GM21423 (cell line): ENCODE results near the gene PA2G4.
"Not testable (repeated sequence)": the region's sequence is repeated elsewhere in the genome, so short reads cannot be mapped to it uniquely, and the experiment has no call there.

Experiments
- ATAC-seq: cut with Tn5 transposase; IDR thresholded peaks from one replicate; pipeline ENCODE4 v1.9.1; 2021; ENCODE audit warnings: mild to moderate bottlenecking, moderate library complexity; ENCODE audit not compliant: unreplicated experiment

PA2G4 gene

DNA sequence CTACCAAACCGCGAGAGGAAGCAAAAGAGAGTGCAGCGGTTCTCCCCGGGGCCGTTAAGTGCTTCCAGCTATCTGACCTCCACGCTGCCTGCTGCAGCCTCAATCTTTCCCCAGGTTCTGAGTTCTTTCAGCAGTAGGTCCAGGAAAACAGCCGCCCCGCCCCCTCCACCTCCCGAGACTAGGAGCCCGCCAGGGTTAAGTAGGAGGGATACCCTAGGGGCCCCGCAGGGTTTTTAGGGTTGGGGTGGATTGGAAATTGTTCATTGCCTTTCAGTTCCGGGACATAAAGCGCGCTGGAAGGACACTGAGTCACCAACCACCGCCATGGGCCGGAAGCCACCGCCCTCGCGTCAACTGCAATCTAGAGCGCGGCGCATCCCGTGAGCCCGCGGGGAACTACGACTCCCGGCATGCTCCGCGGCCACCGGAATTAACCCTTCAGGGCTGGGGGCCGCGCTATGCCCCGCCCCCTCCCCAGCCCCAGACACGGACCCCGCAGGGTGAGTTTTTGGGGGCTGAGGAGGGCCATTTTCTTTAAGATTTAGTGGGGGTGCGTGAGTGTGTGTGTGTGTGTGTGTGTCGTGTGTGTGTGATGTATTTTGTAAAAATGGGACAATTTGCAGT, 47.9 kb downstream of the PA2G4 start, which contains the start of gene MYL6B:
Gene MYL6B, plus strand, starts transcription at position 456 of the 624 bp plus-strand sequence. CDS start 1,332 bp downstream, outside the sequence.
- peak; percentile 90 for ATAC-seq

GRCh38 chr12:56152756-56153677, 48.7 kb downstream of the PA2G4 start:
- ATAC-seq = no peak

DNA sequence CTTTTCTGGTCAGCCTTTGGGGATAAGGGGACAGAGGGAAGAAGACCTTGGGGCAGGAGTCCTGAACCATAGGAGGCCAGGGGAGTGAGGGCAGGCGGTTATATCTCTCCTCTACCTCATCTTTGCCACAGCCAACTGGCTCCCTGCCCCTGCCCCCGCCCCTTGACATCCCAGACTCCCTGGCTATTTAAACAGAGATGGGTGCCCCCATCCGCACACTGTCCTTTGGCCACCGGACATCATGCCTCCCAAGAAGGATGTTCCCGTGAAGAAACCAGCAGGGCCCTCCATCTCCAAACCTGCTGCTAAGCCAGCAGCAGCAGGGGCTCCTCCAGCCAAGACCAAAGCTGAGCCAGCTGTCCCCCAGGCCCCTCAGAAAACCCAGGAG, 49.3 kb downstream of the PA2G4 start:
- ATAC-seq = no peak

GRCh38 chr12:56154246-56154771, 50.0 kb downstream of the PA2G4 start:
- no peak for ATAC-seq

DNA sequence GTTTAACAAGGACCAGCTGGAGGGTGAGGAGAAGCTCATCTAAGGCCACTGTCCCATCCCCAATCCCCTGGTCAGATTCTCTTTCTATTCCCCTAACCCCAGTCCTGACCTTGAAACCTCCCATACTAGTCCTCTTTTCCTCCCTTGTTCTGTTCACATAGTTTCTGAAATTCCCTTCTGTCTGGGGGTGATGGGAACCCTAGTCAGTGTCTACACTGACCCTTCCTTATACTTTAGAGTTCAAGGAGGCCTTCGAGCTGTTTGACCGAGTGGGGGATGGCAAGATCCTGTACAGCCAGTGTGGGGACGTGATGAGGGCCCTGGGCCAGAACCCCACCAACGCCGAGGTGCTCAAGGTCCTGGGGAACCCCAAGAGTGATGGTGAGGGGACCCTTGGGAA, 50.5 kb downstream of the PA2G4 start:
- ATAC-seq = no peak

DNA sequence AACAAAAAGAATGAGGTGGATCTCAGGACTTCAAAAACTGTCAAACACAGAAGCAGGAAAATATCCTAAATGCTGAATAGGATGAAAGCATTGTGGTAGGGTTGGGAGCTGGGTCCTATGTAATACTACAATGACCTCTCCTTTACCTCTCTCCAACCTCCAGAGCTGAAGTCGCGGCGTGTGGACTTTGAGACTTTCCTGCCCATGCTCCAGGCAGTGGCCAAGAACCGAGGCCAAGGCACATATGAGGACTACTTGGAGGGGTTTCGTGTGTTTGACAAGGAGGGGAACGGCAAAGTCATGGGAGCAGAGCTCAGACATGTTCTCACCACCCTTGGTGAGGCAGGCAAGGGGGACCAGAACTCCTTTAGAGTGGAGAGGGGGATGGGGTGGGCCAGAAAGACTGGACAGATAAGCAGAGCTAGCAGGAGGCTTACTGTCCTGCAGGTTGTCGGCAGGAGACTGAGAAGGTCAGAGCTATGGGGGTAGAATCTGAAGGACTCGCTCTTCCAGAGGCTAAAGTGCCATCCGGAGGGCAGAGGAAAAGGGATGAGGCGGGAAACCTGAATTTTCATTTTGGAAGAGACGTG, 51.0 kb downstream of the PA2G4 start:
- no peak for ATAC-seq

DNA sequence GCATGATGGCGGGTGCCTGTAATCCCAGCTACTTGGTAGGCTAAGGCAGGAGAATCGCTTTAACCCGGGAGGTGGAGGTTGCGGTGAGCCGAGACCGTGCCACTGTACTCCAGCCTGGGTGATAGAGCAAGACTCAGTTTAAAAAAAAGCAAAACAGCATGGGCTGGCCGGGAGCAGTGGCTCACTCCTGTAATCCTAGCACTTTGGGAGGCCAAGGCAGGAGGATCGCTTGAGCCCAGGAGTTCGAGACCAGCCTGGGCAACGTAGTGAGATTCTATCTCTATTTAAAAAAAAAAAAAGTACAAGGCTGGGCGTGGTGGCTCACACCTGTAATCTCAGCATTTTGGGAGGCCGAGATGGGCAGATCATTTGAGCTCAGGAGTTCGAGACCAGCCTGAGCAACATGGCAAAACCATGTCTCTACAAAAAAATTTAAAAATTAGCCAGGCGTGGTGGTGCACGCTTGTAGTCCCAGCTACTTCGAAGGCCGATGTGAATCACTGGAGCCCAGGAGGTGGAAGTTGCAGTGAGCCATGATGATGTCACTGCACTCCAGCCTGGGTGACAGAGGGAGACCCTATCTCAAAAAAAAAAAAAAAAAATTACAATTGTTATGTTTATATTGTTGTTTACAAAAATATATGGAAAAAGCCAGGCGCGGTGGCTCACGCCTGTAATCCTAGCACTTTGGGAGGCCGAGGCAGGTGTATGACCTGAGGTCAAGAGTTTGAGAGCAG, 52.3 kb downstream of the PA2G4 start:
- not testable (repeated sequence) for ATAC-seq

GRCh38 chr12:56157201-56158028, 53.1 kb downstream of the PA2G4 start:
- peak; percentile 26 for ATAC-seq

GRCh38 chr12:56158029-56158925, 53.9 kb downstream of the PA2G4 start, which contains the start of gene MYL6:
MYL6 (plus strand) TSS chr12:56158359; CDS start chr12:56158402, 43 bp downstream.
- peak; percentile 80 for ATAC-seq

- ATAC-seq = no peak
Observed at GRCh38 chr12:56158926-56159461, 54.6 kb downstream of the PA2G4 start.

- ATAC-seq = no peak
Observed at GRCh38 chr12:56159482-56160192, 55.3 kb downstream of the PA2G4 start.

GRCh38 chr12:56160193-56160763, 55.9 kb downstream of the PA2G4 start:
- no peak for ATAC-seq

GRCh38 chr12:56160894-56161689, 56.7 kb downstream of the PA2G4 start:
- ATAC-seq = no peak

DNA sequence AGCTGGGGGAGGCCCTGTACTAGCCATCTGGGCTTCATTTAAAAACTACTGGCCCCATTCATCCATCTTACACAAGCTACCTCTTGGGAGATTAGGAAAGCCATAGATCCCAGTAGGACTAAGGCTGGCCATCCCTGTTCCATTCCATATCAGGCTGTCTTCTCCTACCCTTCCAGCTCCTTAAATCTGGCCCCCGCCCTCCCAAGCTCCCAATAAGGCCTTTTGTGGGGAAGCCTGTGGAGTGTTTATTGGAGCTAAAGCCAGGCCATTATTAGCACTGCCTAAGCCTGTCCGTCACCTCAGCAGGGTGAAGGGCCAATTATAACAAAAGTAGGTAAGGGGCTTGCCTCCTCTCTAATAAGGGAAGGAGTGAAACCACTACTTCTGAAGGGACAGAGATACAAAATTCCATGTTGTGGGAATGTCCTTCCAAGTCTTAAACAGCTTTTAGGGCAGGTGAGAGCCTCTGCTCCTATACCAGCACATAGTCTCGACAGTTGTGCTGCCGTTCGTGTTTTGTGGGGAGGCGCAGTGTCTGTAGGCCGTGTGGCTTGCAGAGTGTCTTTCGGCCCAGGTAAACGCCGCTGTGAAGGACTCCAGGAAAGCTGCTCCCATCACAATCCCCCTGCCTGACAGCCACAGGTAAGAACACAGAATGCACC, 57.5 kb downstream of the PA2G4 start:
- ATAC-seq = no peak

GRCh38 chr12:56162468-56163290, 58.3 kb downstream of the PA2G4 start:
- ATAC-seq = no peak
